HG02943 (cell line): Measurements from ENCODE around the gene FHOD1.
A peak's percentile ranks its signal among the peaks of the same experiment; 100 is the strongest.

Experiments used
- ATAC-seq: cut with Tn5 transposase; IDR thresholded peaks from one replicate; pipeline ENCODE4 v1.9.1; 2021; ENCODE audit warnings: mild to moderate bottlenecking, low read depth, moderate library complexity; ENCODE audit not compliant: unreplicated experiment

The FHOD1 gene

DNA sequence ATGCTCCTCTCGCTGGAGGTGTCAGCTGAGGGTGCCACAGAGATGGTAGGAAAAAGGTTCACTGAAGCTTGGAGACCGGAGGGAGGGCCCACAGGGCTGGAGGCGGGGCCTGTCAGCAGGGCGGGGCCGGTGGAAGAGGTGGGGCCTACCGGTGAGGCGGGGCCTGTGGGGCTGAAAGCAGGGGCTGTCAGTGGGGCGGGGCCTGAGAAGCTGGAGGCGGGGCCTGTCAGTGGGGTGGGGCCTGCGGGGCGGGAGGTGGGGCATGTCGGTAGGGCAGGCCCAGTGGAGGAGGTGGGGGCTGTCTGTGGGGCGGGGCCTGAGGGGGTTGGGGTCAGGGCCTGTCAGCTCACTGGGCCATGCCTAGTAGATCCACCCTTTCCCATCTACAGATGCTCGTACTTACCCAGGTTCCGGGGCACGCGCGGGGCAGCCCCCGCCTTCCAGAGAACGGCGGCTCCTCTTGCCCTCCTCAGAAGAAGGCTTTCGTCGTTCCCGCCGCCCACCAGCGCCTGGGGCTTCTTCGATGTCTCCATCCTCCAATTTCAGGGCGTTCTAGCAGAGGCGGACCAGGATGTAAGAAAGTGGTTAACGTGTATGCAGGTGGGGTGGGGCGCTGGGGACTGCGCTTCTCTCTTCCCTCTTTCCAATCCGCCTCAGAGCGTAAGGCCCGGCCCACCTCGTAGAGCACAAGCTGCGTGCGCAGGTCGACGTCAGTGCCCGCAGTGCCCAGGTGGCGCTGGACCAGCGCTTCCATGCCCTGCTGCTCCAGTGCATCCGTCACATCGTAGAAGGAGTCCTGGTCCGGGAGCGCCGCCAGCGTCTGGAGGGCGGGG is 10.5 kb downstream of the FHOD1 start:
- no peak for ATAC-seq

DNA sequence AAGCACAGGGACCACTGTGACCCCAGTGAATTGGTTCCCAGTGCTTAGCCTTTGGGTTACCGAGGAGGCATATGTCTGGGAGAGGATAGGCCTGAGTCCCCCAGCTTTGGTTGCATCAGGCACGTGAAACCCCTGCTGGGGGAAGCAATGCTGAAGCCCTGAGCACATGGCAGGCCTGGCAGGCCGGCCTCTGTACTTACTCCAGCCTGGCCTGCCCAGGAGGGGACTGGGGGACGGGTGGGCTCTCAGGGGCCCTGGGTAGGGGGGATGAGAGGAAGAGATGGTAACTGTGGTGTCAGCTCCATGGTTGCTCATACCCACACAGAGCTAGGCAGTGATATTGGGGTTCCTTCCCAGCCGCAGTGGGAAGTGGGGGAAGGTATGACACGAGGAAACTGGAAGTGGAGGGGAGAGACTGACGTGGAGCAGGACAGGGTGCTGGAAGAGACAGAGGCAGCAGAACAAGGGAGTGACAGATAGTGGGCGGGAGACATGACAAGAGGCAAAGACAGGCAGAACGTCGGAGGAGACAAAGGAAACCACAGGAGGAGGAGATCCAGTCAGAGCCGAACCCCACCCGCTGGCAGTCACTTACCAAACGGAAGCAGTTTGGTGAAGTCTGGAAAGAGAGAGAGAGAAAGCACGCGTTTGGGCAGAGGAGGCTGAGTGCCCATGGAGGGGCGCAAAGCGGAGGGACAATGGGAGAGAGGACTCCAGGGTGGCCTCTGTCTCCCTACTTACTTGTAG is 11.3 kb downstream of the FHOD1 start:
- ATAC-seq: no peak

DNA sequence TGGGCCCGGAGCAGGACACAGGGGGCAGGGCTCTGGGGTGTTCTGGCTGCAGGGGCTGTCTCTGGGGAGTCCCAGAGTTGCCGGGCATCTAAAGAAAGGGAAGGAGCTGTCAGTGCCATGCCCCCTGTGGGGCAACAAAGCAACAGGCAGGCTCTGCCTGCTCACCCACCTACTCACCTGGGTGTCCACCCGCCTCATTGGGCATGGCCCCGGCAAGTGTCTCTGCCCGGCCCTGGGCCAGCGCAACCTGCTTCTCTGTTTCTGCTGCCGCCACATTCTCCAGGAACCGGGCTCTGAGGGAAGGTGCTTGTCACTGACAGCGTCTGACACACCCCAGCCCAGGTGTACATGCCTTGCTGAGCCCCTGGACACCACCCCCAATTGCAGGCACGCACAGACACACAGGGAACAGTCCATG is 13.1 kb downstream of the FHOD1 start:
- ATAC-seq: no peak

DNA sequence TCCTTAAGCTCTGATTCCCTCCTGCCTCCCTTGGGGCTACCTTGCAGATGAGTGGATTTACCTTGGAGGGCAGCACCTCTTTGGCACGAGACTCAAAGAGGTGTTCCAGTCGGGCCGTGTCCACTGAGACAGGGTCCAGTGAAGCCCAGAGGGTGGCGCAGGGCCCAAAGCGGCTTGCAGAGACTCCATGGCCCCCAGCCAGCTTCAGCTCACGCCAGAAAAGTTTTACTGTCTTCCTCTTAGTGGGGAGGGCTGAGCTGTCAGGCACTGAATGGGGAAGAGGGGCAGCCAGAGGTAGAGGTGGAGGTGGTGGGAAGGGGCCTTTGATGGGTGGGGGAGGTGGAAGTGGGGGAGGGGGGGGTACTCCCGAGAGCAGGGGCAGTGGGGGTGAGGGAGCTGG is 13.7 kb downstream of the FHOD1 start:
- ATAC-seq: no peak

DNA sequence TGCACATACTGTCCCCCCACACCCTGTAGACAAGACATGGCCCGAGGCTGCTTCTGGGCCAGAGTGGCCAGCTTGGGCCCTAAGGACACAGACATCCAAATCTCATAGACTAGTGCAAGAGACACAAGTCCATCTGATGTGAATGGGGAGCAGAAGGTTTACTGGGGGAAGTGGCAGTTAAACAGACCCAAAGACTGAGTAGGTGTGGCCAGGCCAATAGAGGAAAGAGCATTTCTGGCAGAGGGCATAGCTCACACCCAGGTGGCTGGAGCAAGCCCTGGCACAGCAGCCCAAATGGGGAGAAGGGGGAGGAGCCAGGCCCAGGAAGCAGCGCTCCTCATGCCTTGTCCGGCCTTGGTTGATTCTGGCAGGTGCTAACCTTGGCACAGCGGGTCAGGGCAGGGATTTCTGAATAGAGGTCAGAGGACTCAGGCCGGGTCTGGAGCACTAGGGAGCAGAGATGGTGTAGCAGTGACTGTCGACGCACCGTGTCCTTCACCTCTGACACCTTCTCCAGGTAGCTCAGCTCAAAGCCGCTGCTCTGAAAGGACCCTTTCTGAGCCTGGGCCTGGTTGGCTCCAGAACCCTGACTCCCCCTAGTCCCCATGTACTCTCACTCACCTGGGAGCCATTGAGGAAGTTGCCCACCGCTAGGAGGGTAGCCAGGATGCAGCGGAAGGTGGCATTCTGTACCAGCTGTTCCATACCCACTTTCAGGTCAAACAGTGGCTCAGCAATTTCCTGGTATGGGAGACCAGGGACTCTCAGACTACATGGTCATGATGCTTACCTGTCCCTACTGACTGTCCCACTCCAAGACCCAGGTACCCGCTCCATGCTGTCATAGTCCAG is 16.2 kb downstream of the FHOD1 start:
- no peak for ATAC-seq

- ATAC-seq: no peak
Observed at GRCh38 chr16:67229906-67230808, 17.1 kb downstream of the FHOD1 start.

DNA sequence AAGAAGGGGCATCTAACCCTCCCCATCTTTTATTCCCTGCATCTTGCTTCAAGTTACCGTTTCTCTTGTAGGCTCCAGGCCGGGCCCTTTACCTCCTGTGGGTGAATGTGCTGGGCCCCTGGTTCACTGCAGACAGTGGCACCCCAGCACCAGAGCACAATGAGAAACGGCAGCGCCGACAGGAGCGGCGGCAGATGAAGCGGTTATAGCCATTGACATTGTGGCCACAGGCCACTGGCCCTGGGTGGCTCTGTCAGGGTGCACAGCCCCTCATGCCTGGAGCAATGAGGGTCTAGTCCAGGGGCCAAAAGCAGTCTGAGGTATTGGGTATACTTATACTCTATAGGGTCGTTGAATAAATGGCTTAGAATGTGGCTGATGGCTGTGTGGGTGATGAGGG is 18.4 kb downstream of the FHOD1 start:
- no peak for ATAC-seq

- no peak for ATAC-seq
Observed at GRCh38 chr16:67228034-67228785, 19.1 kb downstream of the FHOD1 start.

DNA sequence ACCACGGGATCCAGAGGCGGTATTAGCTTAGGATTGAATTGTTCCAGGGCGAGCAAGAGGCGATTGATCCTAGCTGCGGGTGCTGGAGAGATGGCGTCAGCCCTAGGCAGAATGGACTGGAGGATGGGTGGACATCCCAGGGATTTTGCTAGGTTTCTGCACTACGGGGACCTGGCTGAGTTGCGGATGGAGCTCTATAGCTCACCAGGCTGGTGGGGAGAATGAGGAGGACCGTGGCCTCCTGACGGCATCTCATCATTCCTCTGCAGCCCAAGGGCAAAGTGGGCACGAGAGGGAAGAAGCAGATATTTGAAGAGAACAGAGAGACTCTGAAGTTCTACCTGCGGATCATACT is 19.7 kb downstream of the FHOD1 start:
- ATAC-seq: no peak

- peak; percentile 88 for ATAC-seq
Observed at GRCh38 chr16:67226804-67227566, 20.3 kb downstream of the FHOD1 start, which contains the start of gene TMEM208. TMEM208 (plus strand) TSS chr16:67227130; CDS start chr16:67227219, 89 bp downstream.

GRCh38 chr16:67226295-67226803 is 20.9 kb downstream of the FHOD1 start:
- no peak for ATAC-seq

DNA sequence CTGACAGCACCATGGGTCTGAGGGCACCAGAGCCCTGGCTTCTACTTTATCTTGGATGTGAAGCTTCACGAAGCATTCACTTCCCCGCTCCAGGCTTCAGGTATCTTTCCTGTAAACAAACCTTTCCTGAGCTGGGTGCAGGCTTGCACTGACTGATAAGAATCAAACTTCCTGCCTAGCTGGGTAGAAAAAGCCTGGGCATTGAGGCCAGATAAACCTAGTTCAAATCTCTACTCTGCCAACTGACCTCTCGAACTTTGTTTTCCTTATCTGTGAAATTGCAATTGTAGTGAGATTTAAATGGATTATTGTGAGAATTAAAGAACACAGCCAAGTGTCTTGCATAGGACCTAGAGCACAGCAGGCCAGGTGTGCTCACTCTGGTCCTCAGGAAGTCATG is 23.3 kb downstream of the FHOD1 start:
- ATAC-seq: no peak

DNA sequence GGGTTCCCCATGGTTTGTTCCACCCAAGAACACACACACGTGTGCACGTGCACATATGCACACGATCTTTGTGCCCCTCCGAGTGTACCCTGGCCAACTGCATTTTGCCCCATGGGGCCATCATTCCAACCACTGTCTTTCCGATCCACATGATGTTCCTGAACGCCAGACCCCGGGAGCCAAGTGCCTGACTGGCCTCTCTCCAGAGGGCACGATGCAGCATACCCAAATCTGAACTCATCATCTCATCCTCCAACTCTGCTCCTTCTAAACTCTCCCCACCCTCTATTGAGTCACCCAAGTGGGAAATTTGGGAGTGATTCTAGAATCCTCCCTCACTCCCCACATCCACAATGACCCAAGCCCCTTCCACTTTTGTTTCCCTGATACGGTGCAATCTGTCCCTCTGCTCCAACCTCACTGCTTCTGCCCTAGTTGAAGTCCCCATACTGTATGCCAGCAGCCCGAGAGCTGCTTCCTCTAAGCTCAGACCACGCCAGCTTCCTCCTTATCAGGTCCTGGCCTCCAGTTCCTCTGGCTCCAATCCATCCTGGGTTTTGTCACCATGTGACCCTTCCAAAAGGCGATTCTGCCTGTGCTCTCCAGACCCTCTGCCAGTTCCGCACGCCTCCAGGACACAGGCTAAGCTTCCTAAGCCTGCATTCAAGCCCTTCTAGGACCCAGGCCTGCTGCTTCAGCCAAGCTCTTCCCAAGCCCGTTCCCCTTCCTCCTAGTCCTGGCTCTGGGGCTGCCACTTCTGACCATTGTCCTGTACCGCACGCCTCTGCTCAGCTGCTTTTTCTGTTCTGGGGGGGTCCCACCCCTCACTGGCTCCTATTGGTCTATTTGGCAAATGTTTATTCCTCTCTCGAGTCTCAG is 30.4 kb downstream of the FHOD1 start:
- ATAC-seq: no peak

DNA sequence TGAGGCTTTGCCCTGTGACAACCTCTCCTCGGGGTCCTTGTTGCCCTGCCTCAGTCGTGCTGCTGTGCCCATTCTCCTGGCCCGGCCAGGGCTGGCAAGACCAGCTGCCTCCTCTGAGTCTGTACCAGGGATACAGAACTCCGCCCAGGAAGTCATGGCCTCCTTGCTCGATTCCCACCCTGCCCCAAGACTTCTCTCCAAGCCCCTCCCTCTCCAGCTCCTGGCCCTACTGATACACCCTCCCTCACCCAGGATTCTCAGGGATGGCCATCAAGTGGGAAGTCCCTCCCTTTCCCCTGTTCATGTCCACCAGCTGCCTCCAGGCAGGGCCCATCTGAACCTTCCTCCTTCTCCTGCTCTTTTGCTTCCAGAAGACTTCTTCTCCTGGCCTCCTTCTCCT is 31.6 kb downstream of the FHOD1 start:
- ATAC-seq: no peak

- ATAC-seq: no peak
Observed at GRCh38 chr16:67213197-67214019, 33.9 kb downstream of the FHOD1 start.

- no peak for ATAC-seq
Observed at GRCh38 chr16:67212766-67213165, 34.5 kb downstream of the FHOD1 start.
